BJ (cell line): ENCODE data around the gene SHROOM3. TPM values are rescaled to one million over a fixed set of nuclear protein-coding genes. Genes with fewer than 3 reads are reported as not detected.

Experiments
- CTCF ChIA-PET: fragments of 350-600 bp; formaldehyde crosslinking; extraction: SDS; loops from one replicate; lab custom pipeline; 2021; ENCODE audit warnings: antibody characterized with exemption, inconsistent platforms; lab: Yijun Ruan, JAX
- POLR2A ChIA-PET: fragments of 300-600 bp; sonication (Branson Sonifier 250); formaldehyde crosslinking; extraction: SDS; loops from one replicate; lab custom pipeline; 2021; ENCODE audit warnings: antibody characterized with exemption; lab: Charles Lee
- DNase-seq: peaks from one replicate; pipeline ENCODE4 v3.0.0-alpha.2; 2011; ENCODE audit warnings: low read depth
- H3K27me3 ChIP-seq: 2 replicates; pipeline ENCODE4 v1.6.0; 2011; ENCODE audit warnings: low read length; ENCODE audit not compliant: control insufficient read depth, insufficient read depth
- H3K36me3 ChIP-seq: 2 replicates; pipeline ENCODE4 v1.5.1; 2011; ENCODE audit warnings: low read length; ENCODE audit not compliant: control insufficient read depth, insufficient read depth
- H3K4me3 ChIP-seq: 2 replicates; pipeline ENCODE4 v1.5.1; 2011; ENCODE audit warnings: low read depth, mild to moderate bottlenecking, control low read depth, low read length
- CTCF ChIP-seq: IDR thresholded peaks from 2 replicates; pipeline ENCODE4 v1.5.1; 2011; ENCODE audit warnings: low read depth, mild to moderate bottlenecking, control low read depth, inconsistent platforms, low read length, moderate library complexity; ENCODE audit not compliant: insufficient read depth
- polyA plus RNA-seq: library from polyadenylated mRNA; depleted of rRNA; stranded (reverse); fragments of >200 nt; gene quantifications from 2 replicates; pipeline ENCODE4 v1.2.3, GENCODE V29; 2011

The SHROOM3 gene
- polyA plus RNA-seq, 1 experiment: 46.1 TPM

DNA sequence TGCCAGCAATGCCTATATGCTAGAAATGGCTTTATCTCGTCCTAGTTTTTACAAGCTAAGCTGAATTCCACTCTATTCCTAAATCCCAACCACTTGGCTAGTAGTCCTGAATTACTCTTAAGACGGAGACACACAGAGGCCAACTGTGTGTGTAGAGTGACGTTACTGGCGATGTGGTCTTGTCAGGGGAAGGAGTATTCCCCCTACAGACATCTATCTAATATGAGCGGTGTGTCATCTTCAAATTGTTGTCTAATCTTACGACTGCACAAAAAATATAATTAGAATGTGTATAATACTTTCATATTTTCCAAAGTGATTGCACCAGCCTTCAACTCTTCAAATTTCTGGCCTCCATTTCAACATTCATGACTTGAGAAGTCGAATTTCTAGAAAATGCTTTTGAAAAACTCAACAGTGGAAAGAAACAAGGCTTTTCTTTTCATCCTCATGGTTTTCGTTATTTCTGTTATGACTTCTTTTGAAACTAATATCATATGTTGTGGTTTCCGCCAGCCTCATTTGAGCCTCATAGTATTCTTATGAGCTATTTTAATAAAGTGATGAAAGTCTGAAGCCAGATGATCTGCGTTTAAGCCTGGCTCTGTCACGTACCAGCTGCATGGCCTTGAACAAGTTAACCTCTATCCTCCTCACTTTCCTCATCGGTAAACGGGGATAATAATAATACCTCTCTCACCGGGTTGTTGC lies 330.6 kb downstream of the SHROOM3 start:
- H3K36me3 ChIP-seq: peaks cover 10% of the 10 kb centered on the region
- no peak for TF ChIP-seq CTCF
- H3K27me3 ChIP-seq: no peaks in the 10 kb centered on the region
- POLR2A ChIA-PET: no interaction called here
- peak; percentile 89 for DNase-seq
- H3K4me3 ChIP-seq: no peak overlapping the region
- CTCF ChIA-PET: no interaction called here

- Histone ChIP-seq H3K27me3 (no peaks in the 10 kb centered on the region), H3K4me3 (no peak overlapping the region), H3K36me3 (peaks cover 14% of the 10 kb centered on the region)
- ChIA-PET CTCF (interaction anchor here (0.5 kb wide), 1 partner anchor 931 kb away, joined by 3 read pairs; no protein-coding TSS in a partner anchor), POLR2A (interaction anchor here (0.6 to 0.9 kb wide), 2 partner anchors 161 to 275 kb away, joined by 4 to 5 read pairs; no protein-coding TSS in a partner anchor)
- DNase-seq: peak; percentile 70
- no peak for TF ChIP-seq CTCF
Observed at GRCh38 chr4:76767983-76768382, 333.0 kb downstream of the SHROOM3 start.

DNA sequence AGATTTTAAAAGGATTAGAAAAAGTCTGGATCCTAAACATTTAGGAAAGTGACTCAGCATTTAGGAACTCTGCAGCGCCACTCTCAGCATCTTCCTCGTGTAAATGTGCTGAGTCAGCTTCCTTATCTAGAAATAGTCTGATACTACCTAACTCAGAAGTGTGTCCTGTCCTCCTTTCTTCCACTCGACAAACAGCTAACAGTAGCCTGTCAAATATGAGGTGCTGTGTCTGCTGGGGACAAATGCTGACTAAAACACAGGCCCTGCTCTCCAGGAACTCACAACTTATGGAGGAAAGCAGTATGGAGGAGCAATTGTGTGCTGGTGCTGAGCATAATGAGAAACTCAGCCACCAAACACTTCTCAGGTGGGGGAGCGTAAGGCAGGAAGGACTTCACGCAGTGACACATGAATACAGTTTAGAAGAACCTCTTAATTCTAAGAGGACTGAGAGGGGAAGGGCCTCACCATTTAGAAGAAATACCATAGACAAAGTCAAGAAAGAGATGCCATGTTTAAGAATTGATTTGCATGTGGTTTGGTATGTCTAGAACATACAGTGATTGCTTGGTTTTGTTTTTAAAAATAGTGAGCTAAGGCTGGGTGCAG lies 337.6 kb downstream of the SHROOM3 start:
- no peak for TF ChIP-seq CTCF
- CTCF ChIA-PET: interaction anchor here (0.9 kb wide), 1 partner anchor 113 kb away, joined by 3 read pairs; no protein-coding TSS in a partner anchor
- no peak for DNase-seq

DNA sequence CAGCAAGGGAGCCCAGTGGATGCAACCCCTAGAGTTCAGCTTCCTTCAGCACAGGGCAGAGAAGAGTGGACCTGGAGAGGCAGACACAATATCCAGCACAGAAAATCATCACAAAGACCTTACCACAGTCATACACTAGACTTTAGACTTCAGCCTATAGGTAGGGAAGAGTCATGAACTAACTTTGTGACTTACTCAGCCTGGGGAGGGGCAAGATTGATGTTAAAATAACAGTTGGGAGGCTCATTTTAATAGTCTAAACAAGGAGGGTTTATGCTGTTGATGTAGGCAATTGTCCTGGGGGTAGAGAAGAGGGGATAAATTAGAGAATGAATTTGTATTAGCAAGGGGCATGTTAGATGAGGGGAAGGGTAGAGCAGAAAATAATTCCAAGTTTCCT lies 338.7 kb downstream of the SHROOM3 start:
- ChIA-PET POLR2A (interaction anchor here (0.6 kb wide), 2 partner anchors 159 to 250 kb away, joined by 3 to 10 read pairs; no protein-coding TSS in a partner anchor), CTCF (interaction anchor here (0.9 kb wide), 1 partner anchor 112 kb away, joined by 3 read pairs; no protein-coding TSS in a partner anchor)
- Histone ChIP-seq H3K4me3 (no peak overlapping the region), H3K36me3 (peaks cover 23% of the 10 kb centered on the region), H3K27me3 (no peaks in the 10 kb centered on the region)
- no peak for DNase-seq
- no peak for TF ChIP-seq CTCF

More for the DNA sequence above, 337.6 kb downstream of the SHROOM3 start:
- H3K27me3 ChIP-seq: no peaks in the 10 kb centered on the region
- POLR2A ChIA-PET: no interaction called here
- H3K36me3 ChIP-seq: peaks cover 20% of the 10 kb centered on the region
- no peak overlapping the region for H3K4me3 ChIP-seq
